Heart left ventricle (tissue), 13 donors: Measurements from ENCODE around the gene TBC1D20.

Experiments used
- POLR2A ChIP-seq, 2 donors: fragments of 450-650 bp; IDR thresholded peaks; one replicate each; pipeline ENCODE4 v1.6.1; 2017; ENCODE audit warnings: antibody characterized with exemption in 2 of 2, mild to moderate bottlenecking in 2 of 2, moderate library complexity in 2 of 2
- TF ChIP-seq, protein P1 (sequence below), 12 donors: fragments of 200-600 bp; sonication (generic) in 4 of 12; IDR thresholded peaks; one replicate each; pipeline versions ENCODE4 v1.5.0 to v1.8.0; 2018 to 2022; ENCODE audit warnings: antibody characterized with exemption in 12 of 12, mild to moderate bottlenecking in 5 of 12
- donor health status: ischemic (EF 13 %, LVEDD 7.1; RV severe dilation, severe dysfunction).
- donor health status: DM: no; HTN: yes; CAD: no.
- donor health status: DM: no; HTN: no; CAD: no.
- donor health status: ischemic (EF 25% LVEDD 6.9; RV normal size, moderate dysfunction).
- donor health status: ischemic (EF 25% LVEDD 5.7; RV mildly dilated, moderate dysfunction).
- donor health status: ischemic (EF 35%, LVEDD 5.7; RV mildly dilated, moderate dysfunction).
- donor health status: nonischemic (EF 11% LVEDD 7.7; RV severe dilation, severe dysfunction).
- donor health status: DM: yes; HTN: yes; CAD: no.
- donor health status: PGD.
- donor health status: ischemic (EF 29% LVEDD 5.4; RV normal size, mild dysfunction).
- donor health status: nonischemic (EF 23%, LVEDD 6.1; RV moderate dilation, normal function).

GRCh38 chr20:478949-479429 is 16.7 kb upstream of the TBC1D20 start:
- TF ChIP-seq, protein P1, sequence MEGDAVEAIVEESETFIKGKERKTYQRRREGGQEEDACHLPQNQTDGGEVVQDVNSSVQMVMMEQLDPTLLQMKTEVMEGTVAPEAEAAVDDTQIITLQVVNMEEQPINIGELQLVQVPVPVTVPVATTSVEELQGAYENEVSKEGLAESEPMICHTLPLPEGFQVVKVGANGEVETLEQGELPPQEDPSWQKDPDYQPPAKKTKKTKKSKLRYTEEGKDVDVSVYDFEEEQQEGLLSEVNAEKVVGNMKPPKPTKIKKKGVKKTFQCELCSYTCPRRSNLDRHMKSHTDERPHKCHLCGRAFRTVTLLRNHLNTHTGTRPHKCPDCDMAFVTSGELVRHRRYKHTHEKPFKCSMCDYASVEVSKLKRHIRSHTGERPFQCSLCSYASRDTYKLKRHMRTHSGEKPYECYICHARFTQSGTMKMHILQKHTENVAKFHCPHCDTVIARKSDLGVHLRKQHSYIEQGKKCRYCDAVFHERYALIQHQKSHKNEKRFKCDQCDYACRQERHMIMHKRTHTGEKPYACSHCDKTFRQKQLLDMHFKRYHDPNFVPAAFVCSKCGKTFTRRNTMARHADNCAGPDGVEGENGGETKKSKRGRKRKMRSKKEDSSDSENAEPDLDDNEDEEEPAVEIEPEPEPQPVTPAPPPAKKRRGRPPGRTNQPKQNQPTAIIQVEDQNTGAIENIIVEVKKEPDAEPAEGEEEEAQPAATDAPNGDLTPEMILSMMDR (IDR thresholded peaks at IDR 0.05) = peak; percentile 41 to 75 (median 63)
- no peak for TF ChIP-seq POLR2A (IDR thresholded peaks at IDR 0.05)
